GM18861 (cell line): ENCODE measurements around the gene SFXN5.
"Not testable (repeated sequence)": the region's sequence is repeated elsewhere in the genome, so short reads cannot be mapped to it uniquely, and the experiment has no call there.

Experiments used
- ATAC-seq: cut with Tn5 transposase; IDR thresholded peaks from one replicate; pipeline ENCODE4 v1.9.1; 2021; ENCODE audit not compliant: unreplicated experiment

SFXN5 gene

DNA sequence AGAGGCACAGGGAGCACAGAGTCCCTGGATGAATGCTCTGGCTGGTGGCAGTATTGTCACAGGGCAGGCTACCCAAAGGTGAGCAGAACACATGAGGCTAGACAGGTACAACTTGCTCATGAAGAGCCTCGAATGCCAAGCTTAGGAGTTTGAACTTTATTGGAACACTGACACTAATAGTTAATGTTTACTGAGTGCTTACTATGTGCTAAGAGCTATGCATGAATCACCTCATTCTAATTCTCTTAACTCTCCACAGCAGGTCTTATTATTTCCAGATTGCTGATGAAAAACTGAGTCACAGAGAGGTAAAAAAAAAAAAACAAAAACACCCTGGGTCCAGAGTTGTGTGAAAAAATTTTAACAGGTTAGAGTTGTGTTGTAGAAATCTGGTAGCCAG is 160.3 kb downstream of the SFXN5 start:
- ATAC-seq, result no peak

DNA sequence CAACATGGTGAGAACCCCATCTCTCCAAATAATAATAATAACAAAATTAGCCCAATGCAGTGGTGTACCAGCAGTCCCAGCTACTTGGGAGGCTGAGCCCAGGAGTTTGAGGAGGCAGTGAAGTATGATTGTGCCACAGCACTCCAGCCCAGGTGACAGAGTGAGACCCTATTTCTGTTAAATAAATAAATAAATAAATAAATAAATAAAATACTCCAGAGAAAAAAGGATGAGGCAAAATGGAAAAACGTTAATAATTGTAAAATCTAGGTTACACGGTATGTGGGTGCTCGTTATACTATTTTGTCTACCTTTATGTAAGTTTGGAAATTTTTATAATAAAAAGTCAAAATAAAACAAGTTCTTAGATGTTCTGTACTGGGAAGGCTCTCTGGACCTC is 162.8 kb downstream of the SFXN5 start:
- no peak for ATAC-seq

DNA sequence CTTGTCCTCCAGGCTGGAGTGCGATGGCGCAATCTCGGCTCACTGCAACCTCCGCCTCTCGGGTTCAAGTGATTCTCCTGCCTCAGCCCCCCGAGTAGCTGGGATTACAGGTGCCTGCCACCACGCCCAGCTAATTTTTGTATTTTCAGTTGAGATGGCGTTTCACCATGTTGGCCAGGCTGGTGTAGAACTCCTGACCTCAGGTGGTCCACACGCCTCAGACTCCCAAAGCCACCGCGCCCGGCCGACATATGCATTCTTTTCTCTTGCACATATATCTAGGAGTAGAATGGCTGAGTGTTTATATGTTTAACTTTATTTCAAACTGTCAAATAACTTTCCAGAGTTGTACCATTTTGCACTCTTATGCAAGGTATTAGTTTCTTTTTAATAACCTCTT is 164.1 kb downstream of the SFXN5 start:
- not testable (repeated sequence) for ATAC-seq

DNA sequence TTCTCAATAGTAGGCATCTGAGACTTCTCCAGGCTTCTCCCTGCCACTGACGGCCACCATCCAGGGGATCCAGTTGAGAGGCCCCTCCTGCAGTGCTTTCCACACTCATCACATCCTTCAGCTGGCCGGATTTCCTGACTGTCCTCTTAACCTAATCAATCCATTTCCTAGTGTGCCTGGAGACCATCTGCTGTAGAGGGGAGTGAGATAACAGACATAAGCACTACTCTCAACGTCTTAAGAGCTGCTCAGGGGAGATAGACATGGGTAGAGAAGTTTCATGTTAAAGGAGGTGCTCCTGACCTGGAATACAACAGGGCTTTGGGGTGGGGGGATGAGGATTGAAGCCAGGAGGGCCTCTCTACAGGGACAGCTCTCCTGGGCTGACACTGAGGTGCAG is 170.1 kb downstream of the SFXN5 start:
- ATAC-seq, result no peak

DNA sequence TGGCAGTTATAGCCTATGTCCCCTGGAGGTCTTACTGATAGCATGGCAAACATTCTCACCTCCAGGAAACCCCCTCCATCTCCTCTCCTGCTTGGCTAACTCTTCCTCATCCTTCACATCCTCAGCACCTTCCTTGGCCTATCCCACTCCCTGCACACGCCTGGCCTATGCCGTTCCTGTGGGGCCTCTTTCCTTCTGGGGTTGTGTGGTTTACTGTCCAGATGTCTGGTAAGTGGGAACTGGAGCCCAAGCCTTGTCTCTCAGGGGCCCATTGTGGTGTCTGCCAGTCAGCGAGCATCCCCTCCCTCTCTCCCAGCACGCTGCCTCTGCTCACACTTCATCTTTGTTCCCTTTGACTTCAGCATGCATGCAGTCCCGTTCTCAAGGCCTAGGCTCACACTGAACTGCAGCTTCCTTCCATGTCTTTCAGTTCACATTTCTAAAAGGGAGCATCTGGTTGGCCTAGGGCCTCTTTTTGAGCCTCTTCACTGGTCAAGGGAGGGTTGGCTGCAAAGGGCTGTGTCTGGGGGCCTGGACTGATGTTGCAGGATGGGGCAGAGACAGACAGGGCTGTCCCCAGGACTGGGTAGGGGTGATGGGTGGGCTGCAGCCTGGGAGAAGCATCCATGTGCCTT is 171.2 kb downstream of the SFXN5 start:
- ATAC-seq, result no peak

DNA sequence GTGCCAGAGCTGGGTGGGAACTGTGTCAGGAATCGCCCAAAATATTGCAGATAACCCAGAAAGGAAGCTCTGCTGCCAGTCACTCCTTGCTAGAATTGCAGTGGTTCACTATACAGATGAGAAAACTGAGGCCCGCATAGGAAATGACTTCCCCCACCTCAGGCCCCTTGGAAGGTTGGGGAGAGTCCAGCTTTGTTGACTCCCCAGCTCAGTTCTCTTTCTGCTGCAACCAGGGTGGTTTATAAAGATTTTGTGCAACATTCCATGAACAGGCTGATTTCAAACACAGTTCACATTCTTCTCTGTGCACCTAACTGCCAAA is 173.0 kb downstream of the SFXN5 start:
- no peak for ATAC-seq

DNA sequence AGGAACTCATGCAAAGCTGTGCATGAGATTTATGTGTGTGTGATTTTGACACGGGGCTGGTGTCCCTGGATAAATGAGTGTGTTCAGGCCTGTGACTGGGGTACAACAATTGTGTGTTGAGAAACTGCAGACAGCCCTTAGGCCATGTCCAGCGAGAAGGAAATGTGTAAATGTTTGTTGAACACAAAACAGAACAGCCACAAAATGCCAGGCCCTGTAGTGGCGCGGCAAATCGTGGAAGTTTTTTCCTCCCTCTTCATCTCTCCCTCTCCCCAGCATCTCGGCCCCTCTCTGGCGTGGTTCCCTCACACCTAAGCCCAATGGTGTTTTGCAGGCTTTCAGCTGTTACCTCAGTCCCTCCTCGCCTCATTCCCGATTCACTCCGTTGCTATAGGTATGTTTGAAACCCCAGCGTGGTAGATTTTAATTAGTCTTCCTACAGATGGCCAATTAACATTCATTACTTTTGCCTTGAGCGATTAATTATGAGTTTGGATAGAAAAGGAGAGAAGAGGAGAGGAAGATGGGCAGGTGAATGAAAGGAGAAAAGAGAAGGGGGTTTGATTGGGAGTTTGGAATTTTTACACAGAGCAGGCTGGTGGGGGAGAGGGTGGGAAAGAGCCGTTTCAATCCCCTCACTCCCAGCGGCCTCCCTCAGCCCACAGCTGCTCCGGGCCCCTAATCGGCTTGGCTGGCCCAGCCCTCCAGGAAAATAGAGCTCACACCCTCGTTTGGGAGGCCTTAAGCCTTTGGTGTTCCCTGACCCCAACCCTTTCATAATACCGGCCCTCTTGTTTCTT is 173.5 kb downstream of the SFXN5 start:
- ATAC-seq, result no peak

DNA sequence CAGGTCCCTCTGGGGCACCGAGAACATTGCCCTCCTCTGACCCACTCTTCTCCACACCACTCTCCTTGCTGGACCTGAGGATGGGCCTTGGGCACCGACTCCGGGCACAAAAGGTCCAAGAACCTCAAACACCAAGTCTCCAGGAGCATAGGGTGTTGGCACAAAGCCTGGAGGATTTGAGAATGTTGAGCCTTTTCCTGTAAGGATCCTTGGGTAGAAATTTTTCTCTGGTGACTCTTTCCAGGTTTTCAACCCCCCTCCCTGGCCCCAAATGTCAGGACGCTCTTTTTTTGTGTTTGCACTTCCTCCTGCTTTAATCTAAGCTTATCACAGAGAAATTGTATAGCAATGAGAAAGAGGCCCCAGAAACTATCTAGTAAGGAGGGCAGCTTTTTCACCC is 175.1 kb downstream of the SFXN5 start:
- no peak for ATAC-seq

DNA sequence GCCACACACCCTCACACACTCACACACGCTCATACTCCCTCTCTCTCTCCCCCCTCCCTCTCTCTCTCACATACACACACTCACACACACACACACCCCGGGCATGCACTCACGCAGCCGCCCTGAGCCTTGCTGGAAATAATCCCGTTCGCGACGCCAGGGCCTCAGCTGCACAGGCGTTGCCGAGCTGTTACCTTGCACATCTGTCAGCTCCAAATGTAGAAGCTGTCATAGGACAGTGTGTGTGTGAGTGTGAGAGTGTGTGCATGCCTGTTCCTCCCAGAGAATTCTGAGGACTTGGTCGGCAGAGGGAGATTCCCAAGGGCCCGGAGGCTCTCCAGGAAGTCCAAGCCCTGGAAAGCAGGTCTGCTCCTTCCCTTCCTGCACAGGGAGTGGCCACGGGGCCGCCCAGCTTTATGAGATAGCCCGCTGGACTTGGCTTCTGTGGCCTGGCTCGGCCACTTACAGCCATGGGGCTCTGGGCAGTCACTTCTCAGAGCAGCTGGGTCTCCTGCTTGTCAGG is 175.7 kb downstream of the SFXN5 start:
- ATAC-seq, result no peak

DNA sequence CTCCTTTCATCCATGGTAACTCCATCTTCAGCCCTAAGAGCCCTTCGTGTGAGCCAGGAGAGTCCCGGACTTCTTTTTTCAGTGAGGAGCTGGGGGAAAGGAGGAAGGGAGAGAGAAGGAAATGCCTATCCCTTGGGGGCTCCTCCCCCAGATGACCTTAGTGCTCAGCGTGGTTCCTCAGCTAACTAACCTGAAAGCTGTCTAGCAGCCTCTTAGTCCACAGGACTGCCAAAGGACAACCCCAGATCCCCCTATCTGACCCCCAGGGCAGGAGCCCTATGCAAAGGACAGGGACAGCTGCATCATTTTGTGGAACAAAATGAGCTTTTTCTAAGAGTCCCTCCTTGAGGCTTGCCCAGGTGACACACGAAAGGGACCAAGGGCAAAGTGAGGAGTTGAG is 176.4 kb downstream of the SFXN5 start:
- no peak for ATAC-seq

DNA sequence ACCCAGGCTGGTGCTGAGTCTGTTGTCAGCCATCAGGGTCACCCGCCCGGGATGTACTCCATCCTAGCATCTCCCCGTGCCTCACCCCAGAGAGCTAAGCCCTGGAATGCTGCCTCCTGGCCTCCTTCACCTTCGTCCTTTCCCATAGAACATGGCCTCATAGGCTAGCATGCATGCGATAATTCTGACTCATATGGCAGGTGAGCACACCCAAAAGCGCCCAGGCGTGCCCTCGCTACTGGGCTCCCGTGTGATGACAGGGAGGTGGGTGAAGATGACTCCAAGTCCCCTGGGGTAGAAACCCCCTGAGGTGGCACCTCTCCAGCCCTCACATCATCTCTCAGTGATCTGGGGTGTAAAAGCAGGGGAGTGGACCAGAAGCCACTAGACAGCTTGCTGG is 177.0 kb downstream of the SFXN5 start:
- ATAC-seq, result no peak

DNA sequence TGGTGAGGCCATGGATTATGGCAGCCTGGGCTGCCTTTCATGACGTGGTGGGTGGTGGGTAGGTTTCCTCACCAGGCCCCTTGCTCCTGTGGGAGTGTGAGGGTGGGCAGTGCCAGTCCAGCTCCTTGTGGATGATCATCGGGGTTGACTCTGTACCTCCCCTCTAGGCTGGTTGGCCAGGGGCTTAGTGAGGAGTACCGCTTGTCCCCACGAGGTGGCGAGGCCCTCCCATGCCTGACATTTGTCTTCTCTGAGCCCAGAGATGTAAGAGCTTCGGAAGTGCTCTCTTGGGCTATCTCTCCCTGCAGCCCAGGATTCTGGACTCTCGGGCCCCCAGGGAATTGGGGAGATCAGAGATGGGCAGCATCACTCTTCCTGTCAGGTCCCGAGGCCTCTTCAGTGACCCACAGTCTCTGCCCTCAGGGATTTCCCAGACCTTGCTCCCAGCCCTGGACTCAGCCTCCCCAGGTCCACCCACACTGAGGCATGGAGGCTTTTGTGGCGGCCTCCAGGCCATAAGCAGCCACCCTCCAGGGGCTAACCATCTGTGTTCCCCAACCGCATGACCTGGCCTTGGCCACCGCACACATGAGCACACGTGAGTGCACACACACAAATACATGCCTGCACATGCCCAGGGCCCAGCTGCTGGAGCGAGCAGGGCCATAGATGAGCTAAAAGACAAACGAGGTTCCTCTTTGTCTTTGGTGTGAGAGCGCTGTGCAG is 177.8 kb downstream of the SFXN5 start:
- peak; percentile 57 for ATAC-seq

DNA sequence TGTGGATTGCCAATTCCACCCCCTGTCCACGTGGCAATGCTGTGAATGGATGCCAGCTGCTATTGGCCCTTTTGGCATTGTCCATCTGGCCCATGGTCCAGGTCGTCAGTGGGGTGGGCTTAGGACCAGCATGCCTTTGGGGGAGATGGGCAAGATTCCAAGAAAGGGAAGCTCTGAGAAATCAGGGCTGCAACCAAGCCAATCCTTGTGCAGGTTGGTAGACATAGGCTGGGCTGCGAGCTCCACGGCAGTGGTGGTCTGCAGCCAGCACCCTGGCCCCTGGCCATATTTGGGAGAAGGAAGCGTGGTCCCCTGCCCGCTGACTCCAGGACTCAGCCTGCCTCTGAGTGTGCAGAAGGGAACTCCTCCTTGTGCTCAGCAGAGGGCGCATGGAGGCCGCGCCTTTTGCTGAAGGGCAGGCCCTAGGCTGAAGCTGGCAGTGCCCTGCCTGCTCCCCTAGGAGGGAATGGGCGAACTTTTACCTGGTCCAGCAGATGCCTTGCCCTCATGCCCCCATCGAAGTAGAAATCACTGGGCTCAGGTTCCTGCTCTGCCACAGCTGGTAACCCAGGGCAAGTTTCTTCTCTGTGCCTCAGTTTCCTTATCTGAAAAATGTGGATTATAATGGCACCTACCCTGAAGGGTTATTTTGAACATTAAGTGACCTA is 178.9 kb downstream of the SFXN5 start:
- peak; percentile 53 for ATAC-seq
